CD1c-positive myeloid dendritic cell (primary cell): ENCODE measurements around the gene SP140L.
"Not testable (repeated sequence)": the region's sequence is repeated elsewhere in the genome, so short reads cannot be mapped to it uniquely, and the experiment has no call there.

Source experiments
- DNase-seq: peaks from one replicate; pipeline ENCODE4 v3.0.0-alpha.2; 2016; ENCODE audit errors: extremely low spot score

Gene SP140L

DNA sequence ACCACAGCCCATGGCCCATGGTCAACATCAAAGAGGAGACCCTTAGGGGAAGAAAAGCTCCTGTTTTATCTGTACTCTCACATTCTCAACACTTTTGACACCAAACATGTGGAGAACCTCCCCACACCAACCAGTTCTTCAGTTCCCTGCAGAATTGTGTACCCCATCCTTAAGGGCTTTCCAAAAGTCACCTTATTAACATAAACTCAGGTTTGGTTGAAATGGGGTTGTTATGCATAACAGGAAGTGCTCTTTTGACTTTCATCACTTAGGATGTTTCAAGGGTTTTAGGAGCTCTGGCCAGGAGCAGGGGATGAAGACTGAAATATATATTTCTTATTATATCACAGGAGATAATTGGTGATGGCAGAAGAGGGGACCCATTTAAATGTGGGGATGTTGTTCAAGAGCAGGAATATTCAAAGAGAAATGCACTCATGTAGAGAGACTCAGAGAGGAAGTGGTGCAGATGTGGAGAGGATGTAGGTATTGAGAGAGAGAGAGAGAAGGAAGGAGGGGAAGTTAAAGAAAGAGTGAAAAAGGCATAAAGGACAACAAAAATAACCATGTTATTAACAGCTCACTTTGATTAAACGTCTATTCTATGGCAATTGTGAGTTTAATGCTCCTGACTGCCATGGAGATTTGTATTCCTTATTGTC is 35.2 kb downstream of the SP140L start:
- DNase-seq, result no peak

DNA sequence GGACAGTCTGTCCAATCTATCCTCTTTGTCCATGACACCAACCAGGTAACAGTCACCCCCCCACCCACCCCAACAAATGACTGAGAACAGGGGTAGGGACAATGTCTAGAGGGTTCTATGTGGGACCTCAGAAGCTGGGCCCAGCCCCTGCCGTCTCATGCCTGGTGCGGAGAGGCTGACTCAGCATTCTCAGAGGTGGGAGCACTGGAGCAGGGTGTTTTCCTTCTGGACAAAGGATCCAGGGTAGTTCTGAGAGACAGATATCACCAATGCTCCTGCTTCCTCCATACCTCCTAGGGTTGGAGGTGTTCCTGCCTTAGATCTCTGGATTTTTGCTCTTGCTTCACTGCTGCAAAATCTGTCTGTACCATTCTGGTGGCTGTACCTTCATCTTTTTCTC is 55.1 kb downstream of the SP140L start:
- DNase-seq, result no peak

DNA sequence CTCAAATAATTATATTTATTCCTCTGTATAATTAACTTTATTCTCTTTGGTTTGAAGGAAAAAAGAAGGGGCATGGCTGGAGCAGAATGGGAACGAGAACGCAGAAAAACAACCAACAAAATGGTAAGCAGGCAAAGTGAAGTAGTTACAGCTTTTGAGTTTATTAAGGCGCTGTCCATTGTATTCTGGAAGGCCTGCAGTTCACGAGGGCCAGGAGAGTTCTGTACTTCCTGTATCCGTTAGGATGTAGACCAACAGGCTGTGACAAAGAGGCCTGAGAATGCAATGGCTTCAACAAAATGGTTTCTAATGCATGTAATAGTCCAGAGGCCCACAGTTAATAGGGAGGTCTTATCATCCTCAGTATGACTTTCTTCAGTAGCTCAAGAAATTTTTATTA is 56.5 kb downstream of the SP140L start:
- no peak for DNase-seq

DNA sequence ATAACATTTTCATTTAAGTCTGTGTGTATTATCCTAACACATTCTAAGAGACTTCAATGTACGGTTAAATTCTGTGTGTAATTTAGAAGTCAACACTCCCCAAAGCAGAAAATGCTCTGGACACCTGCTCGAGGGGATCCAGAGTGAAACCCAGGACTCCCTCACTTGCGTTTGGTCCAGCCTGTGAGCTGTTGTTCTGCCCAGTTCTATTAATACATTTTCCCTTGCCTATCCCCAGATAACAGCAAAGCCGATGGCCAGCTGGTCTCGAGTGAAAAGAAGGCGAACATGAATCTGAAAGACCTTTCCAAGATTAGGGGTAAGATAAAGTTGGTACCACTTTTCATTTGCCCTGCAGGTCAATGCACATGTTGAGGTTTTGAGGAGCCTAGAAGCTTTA is 58.0 kb downstream of the SP140L start:
- no peak for DNase-seq

DNA sequence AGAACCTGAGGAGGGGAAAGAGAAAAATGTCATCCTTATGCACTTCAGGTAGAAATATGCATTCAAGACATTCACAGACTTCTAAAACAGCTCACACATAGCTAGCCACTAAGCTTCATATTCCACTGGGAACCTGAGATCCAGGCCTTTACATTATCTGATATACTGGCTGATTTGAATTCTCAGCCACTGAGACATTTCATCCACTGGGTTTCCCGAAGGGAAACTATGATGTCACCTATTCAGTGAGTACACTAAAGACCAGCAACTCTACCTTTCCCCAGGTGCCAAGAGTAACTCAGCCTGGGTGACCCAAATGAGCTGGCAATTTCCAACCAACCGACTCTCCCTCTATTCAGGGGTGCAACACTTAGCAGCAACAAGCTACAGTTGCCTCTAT is 67.3 kb downstream of the SP140L start:
- no peak for DNase-seq

DNA sequence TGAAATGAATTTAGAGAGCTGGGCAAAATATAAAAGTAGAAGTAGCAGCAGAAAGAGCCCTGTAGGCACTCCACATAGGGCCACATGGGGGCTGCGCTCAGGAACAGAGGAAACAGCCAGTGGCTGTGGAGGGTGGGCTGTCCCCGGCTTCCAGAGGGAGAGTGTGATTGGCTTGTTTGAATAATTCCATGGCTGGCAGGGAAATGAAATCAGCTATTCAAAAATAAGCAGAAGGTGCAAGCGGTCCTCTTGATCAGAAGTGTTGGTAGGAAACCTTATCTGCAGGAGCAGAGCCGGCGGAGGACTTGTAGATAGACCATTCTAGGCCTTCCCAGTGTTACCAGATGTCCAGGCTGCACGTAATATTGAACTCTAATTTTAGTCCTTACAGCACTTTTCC is 71.7 kb downstream of the SP140L start:
- DNase-seq, result not testable (repeated sequence)

DNA sequence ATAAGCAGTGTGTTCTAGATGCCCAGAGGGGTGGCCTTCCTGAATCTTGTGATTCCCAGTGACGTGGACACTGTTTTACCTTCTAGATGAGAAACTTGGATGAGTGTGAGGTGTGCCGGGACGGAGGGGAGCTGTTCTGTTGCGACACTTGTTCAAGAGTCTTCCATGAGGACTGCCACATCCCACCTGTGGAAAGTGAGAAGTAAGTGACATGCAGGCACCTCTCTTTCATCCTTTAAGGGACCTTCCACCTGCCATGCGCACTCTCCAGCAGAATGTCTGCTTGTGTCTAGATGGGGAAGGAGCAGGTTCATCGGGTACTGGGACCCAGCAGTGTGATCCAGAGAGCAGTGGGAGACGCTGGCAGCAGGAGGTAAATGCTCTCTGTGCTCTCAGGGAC is 73.0 kb downstream of the SP140L start:
- DNase-seq, result no peak

DNA sequence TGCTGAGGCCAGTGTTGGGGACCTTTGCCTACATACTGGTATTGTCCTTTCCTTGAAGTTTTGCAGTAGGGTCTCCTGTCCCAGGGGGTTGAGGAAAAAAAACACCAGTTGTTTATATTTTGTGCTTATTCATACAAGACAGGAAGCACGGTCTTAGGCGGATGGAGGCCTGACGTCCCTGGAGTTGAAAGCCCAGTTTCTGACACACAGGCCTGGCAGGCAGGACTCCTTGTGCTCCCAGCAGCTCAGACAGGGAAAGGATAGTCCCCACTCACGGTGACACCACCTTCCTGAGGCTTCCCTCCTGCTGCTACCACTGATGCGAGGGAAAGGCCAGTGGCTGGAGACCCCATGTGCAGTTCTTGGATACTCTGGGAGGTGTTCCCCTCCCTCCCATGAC is 73.5 kb downstream of the SP140L start:
- DNase-seq, result no peak

DNA sequence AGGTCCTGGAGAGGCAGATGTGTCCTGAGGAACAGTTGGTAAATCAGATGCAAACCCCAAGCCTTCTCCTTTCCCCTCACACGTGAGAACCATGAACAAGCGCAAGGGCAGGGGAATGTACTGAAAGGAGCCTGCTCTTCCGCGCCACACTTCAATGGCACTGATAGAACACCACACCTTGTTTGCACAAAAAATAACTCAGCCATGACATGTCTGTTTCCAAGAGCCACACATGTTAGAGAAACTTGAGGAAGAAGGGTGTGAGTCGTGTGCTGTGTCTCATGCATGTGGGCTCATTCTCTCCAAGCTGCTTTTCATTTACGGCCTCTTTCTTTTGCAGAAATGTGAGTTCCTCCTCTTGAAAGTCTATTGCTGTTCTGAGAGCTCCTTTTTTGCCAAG is 74.0 kb downstream of the SP140L start:
- not testable (repeated sequence) for DNase-seq

DNA sequence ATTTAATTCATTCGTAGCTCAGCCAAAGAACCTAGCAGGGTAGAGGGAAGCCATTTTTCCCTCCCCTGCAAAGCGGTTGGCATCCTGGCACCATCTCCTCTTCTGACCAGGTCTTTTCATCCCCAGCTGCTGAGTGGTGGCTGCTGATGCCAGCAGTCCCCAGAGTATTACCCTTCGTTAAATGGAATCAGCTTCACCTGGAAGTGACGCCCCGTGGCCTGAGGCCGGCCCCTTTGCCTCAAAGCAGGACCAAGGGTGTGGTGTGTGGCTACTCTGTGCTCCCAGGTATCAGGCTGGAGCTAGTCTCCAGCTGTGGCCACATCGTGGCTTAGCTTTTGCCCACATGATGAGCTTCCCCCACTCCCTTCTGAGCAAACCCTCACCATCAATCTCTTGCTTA is 76.8 kb downstream of the SP140L start:
- no peak for DNase-seq

DNA sequence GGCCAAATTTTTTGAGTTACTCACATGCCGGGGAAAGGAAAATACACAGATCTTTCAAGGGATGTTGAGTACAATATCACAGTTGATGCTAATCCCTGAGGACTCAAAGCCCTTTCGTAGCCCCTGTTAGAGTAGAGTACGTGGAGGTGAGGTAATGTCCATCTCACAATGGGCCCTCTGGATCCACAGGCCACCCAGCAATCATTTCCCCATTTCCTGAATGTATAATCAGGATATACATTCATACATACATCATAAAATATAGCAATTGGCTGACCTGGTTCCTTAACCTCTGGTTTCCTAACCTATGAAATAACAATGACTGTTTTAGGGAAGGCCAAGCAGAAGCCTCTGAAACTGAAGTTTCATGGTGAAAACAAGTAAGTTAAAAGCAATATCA is 78.8 kb downstream of the SP140L start:
- no peak for DNase-seq

DNA sequence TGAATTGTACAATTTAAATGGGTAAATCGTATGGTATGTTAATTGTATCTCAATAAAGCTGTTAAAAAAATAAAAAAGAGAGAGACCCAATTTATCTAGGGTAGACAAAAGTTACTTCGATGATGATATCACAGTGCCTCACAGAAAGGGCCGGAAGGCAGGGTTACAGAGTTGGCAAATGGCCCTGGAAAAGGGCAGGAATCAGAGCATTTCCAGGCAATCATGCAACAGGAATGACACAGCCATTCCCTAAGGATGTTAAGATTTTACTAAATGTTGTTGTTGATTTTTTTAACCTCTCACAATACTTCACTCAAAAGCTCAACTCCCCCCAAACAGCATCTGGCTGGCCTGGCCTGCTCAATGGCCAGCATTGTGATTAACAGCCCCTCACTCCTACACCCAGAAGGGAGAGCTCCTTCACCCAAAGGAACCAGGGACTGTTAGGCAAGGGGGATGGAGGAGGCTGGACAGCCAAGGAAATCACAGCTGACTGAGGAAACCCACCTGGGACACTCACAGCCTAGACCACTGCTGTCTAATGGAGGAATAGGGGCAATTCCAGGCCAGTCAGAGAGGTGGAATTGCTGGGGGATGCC is 81.3 kb downstream of the SP140L start:
- no peak for DNase-seq

DNA sequence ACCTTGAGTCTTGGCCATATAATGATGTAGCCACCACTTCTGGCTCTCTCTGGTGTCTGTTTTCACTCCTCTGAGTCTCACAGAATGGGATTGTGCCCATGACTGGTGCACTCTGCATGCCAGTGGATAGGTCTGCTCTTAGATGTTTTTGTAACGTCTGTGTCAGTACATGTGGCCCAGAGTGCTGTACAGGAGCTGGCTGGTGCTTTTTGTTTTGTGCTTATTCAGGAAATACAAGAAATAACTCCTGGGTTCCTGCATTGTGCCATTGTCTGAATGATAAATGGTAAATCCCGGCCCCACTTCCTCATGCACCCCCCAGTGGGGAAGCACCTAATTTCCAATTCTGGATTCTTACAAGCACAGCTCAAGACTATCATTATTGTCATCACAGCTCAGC is 82.3 kb downstream of the SP140L start:
- peak; percentile 41 for DNase-seq

DNA sequence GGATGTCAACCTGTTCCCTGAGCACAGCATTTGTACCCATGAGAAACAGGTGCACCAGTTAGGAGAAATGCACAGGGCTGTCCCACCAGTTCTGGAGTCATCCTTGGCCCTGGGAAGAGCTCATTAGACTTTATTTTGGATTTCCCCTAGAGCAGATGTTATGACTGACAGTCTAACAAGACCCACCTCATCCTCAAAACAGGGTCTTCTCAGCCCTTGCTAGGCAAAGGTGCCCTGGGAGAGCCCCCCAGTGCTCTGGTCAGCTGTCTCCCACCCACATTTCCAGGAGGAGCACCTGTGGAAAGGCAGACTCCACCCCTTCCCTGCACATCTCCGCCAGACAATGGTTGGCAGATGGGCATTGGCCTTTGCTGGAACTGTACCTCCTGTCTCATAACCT is 83.3 kb downstream of the SP140L start:
- no peak for DNase-seq

DNA sequence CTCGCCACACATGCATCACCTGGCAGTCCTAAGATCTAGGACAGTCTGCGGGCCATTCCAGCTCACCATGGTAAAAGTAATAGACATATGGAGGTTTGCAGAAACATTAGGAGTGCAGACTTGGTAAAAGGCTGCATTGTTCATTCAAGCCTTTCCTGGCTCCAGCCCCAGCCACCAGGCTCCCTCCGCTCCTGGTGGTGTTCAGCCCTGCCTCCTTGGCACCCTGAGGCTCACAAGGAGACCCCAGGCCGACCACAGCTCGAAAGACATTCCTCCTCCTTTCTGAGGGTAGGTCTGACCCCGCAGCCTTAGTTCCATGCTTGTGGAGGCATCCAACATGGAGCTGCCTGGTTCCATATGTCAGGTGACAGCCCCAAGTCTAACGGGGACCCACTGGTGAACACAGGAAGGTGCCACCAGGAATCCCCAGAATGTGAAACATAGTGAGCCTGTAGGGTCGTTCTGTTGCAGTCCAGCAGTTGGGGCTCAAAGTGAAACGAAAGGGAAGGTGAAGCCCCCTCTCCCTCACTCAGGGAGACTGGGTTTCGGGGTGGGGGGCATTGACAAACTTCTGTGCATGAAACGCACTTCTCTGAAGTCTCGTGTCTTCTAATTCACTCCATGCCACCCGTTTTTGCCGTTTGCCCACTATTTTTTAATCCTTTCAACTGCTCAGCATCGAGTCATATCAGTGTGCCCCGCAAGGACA is 84.0 kb downstream of the SP140L start:
- DNase-seq, result no peak

DNA sequence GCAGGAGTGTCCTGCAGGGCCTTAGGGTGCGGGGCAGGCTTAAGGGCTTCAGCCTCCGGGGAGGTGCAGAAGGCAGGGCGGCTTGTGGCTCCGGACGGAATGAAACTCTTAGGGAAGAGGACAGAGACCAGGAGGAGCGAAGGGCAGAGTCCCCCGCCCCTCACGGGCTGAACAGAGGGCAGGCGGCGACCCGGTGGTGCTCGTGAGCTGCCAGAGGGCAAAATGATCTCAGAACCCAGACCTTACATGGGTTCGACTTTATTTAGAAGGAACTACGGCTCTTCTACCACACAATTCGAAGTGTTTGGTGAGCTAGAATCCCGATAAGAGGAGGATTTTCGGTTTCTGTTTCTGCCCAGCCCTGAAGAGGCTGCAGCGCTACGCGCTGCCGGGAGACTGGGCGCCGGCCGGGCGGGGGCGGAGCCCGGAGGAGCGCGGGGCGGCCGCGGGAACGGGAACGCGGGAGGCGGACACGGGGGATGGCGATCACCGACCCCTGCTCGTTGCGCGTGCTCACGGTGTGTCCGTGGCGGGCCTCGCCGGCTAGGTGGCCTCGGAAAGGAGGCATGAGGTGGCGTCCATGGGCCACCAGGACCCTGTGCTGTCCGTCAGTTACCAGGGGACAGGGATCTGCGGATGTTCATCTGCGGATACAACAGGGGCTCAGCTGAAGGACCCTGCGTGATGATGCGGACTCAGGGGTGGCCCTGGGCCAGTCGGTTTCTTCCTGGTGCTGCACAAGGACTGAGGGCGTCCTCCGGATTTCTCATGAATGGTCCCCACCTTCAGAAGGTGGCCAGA is 84.8 kb downstream of the SP140L start:
- peak; percentile 80 for DNase-seq

DNA sequence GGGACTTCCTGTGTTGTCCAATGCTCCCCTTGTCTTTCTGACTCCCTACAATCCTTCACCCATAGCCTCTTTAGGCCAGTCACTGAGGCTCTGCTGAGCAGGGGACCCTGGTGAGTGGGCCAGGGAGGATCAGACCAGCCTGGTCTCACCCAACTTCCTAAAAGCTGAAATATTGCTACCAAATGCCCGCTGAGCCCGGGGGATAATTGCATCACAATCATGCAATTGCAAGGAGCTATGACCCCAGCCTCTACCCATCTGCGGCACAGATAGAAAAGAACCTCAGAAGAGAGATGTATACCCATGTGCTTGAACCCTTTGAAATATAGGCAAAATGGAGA is 85.3 kb downstream of the SP140L start:
- DNase-seq, result peak; percentile 42

DNA sequence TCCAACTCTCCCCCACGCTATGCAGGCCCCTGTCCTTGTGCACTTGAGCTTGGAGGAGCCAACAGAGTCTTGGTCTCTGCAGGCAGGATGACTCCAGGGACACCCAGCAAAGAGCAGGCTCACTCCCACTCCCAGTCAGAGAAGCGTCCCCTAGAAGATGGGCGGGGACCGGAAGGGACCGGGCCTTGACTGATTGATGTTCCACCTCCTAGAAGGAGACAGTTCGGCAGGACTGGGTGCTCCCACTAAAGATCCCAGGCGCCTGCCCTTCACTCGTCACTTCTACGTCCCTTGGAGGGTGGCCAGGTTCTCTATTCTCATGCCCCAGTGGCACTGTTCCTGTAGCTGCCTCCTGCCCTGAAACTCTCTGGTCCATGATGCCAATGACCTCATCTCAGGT is 85.9 kb downstream of the SP140L start:
- DNase-seq, result no peak

DNA sequence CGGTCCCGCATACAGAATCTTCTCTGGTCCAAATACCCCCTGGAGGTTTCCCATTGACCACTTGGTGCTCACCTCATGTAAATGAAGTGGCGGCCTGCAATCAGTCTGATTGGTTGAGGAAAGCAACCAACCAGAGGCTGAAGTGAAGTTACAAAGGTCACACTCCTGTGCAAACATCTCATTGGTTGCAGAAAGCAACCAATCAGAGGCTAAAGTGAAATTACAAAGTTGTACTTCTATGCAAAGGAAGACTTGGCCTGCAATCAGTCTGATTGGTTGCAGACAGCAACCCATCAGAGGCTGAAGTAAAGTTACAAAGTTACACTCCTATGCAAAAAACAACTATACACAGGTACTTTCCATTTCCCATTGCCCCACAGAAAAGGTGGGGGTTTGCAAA is 86.5 kb downstream of the SP140L start:
- no peak for DNase-seq

DNA sequence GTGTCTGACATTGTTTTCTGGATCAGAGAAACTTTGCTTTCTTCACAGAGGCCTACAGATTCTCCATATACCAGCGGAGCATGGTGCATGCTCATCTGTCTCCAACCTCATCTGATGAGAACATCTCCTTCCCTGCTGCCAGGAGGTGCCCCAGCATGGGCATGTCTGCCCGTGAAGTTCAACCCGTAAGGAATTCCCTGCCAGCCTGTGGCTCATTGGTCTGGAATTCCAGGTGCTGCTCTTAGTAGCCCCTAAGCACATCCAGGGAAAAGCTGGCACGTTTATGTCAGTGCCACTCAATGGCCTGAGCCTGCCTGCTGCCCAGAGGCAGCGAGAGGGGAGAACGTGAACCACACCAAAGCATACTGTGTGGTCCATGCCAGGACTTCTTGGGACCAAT is 87.3 kb downstream of the SP140L start:
- DNase-seq, result no peak

DNA sequence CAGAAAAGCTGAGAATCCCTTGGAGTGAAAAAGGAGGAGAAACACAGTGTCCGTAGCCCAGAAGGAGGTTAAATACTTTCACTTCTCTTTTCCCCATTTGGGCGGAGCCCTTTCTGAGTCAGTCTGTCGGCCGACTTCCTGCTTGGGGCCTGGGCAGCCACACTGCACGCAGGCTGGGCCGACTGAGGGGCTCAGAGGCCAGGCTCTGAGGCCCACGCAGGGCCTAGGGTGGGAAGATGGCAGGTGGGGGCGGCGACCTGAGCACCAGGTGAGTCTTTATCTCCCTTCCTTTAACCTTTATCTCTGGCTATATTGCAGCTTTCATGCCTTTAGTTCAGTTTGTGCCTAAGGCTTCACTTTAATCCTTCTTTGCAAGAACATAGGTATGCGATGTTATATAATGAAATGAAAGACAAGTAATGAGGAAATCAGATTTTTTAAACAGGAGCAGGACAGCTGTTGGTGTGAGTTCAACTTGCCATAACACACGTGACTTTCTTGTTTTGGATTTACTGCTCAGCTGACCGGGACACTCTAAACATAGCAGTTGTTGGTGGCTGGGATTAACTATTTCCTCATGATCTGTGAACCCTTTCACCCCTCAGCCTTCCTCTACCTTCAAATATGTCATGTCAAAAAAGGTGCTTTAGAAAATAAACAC is 89.2 kb downstream of the SP140L start, which contains the start of gene SP100:
TSS of gene SP100 (plus strand) at position 141 of the 661 bp plus-strand sequence. CDS start at position 237, 96 bp downstream.
- peak; percentile 91 for DNase-seq

DNA sequence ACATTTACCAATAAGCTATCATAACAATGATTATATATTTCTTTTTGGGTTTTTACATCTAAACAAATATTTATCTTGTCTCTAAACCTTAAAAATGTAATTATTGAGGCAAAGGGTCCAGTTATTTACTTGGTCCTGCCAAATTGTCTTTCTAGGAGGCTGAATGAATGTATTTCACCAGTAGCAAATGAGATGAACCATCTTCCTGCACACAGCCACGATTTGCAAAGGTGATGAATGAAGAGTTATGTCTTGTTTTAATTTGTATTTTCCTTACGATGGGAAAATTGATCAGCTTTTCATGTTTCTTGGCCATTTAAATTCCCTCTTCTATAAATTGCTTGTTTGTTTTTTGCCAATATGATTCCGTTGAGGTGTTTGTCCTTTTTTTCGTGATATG is 90.4 kb downstream of the SP140L start:
- DNase-seq, result no peak
